ENCODE measurements around the gene SCAMP3. TPM values are rescaled to one million over a fixed set of nuclear protein-coding genes. Genes with fewer than 3 reads are reported as not detected.

Gene SCAMP3
- total and polyA plus RNA-seq, 2 experiments from 2014 or later = 50.5 to 52.5 TPM

DNA sequence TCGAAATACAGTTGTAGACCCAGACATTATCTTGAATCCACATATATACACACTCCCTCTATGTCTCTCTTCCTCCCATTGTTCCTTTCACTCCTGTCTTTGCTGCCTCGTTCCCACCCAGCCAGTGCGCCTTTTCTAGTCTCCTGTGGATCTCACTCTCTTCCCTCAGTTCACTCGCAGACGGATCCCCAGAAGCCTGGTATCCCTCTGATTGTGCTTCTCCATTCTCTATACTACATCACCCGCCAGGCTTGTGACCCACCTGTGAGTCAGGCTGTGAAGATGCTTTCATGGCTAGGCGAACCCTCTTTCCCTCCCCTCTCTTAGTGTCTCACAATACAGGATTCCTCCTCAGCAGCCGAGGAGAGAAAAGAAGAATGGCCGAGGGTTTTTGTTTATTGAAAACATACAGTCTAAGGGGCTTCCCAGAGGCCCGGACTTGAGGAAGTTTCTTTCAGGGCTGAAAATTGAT lies 16.6 kb upstream of the SCAMP3 start:
- Histone ChIP-seq H3K27me3 (ENCODE audit: insufficient read depth) (no peaks in the 10 kb centered on the region), H3K9me2 (ENCODE audit: insufficient read depth) (no peaks in the 10 kb centered on the region), H4K20me1 (replicated peaks; ENCODE audit: insufficient read depth) (no peaks in the 10 kb centered on the region), H3K4me3 (peak overlapping the region; percentile 89), H3K27ac (ENCODE audit: low read depth) (0 out of 2 replicates have a peak overlapping the region, but pooled peaks have one; percentile 17), H3K79me2 (replicated peaks; ENCODE audit: insufficient read depth) (no peaks in the 10 kb centered on the region), H2AFZ (no peak overlapping the region), H3K4me2 (peak overlapping the region; percentile 61), H3K4me1 (ENCODE audit: insufficient read depth) (peaks cover 27% of the 10 kb centered on the region), H3F3A (replicated peaks; ENCODE audit: low read depth) (peaks cover 17% of the 10 kb centered on the region), H3K36me3 (ENCODE audit: insufficient read depth) (no peaks in the 10 kb centered on the region)
- peak overlapping the region; percentile 73 for H3K4me3 Mint-ChIP-seq
- no peak for DNase-seq (ENCODE audit: low spot score)
- H3K27ac Mint-ChIP-seq = no peak overlapping the region; the same call in 1 of the 2 replicates
- H3K27me3 Mint-ChIP-seq (ENCODE audit: insufficient read depth, low read depth, poor library complexity) = peaks cover 15% of the 10 kb centered on the region
- H3K36me3 Mint-ChIP-seq (ENCODE audit: low read depth) = peaks cover 3% of the 10 kb centered on the region; the same call in 2 of the 3 replicates
- TF ChIP-seq, protein P1, sequence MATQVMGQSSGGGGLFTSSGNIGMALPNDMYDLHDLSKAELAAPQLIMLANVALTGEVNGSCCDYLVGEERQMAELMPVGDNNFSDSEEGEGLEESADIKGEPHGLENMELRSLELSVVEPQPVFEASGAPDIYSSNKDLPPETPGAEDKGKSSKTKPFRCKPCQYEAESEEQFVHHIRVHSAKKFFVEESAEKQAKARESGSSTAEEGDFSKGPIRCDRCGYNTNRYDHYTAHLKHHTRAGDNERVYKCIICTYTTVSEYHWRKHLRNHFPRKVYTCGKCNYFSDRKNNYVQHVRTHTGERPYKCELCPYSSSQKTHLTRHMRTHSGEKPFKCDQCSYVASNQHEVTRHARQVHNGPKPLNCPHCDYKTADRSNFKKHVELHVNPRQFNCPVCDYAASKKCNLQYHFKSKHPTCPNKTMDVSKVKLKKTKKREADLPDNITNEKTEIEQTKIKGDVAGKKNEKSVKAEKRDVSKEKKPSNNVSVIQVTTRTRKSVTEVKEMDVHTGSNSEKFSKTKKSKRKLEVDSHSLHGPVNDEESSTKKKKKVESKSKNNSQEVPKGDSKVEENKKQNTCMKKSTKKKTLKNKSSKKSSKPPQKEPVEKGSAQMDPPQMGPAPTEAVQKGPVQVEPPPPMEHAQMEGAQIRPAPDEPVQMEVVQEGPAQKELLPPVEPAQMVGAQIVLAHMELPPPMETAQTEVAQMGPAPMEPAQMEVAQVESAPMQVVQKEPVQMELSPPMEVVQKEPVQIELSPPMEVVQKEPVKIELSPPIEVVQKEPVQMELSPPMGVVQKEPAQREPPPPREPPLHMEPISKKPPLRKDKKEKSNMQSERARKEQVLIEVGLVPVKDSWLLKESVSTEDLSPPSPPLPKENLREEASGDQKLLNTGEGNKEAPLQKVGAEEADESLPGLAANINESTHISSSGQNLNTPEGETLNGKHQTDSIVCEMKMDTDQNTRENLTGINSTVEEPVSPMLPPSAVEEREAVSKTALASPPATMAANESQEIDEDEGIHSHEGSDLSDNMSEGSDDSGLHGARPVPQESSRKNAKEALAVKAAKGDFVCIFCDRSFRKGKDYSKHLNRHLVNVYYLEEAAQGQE (IDR thresholded peaks at IDR 0.05; ENCODE audit: unreplicated experiment) = no peak
- TF ChIP-seq NANOG (IDR thresholded peaks at IDR 0.05; ENCODE audit: borderline replicate concordance) = no peak
- no peak for TF ChIP-seq ZNF331 (CRISPR knock-in tag; IDR thresholded peaks at IDR 0.05; ENCODE audit: low read depth)
- no peak for TF ChIP-seq EZH2phosphoT487 (IDR thresholded peaks at IDR 0.05; ENCODE audit: unreplicated experiment)
- no peak for TF ChIP-seq STAT1 (IDR thresholded peaks at IDR 0.05; ENCODE audit: unreplicated experiment)
- TF ChIP-seq CREB1 (CRISPR knock-in tag; IDR thresholded peaks at IDR 0.05; ENCODE audit: low read depth) = no peak
- no peak for TF ChIP-seq ZNF114 (CRISPR knock-in tag; IDR thresholded peaks at IDR 0.05)
- TF ChIP-seq, protein P2, sequence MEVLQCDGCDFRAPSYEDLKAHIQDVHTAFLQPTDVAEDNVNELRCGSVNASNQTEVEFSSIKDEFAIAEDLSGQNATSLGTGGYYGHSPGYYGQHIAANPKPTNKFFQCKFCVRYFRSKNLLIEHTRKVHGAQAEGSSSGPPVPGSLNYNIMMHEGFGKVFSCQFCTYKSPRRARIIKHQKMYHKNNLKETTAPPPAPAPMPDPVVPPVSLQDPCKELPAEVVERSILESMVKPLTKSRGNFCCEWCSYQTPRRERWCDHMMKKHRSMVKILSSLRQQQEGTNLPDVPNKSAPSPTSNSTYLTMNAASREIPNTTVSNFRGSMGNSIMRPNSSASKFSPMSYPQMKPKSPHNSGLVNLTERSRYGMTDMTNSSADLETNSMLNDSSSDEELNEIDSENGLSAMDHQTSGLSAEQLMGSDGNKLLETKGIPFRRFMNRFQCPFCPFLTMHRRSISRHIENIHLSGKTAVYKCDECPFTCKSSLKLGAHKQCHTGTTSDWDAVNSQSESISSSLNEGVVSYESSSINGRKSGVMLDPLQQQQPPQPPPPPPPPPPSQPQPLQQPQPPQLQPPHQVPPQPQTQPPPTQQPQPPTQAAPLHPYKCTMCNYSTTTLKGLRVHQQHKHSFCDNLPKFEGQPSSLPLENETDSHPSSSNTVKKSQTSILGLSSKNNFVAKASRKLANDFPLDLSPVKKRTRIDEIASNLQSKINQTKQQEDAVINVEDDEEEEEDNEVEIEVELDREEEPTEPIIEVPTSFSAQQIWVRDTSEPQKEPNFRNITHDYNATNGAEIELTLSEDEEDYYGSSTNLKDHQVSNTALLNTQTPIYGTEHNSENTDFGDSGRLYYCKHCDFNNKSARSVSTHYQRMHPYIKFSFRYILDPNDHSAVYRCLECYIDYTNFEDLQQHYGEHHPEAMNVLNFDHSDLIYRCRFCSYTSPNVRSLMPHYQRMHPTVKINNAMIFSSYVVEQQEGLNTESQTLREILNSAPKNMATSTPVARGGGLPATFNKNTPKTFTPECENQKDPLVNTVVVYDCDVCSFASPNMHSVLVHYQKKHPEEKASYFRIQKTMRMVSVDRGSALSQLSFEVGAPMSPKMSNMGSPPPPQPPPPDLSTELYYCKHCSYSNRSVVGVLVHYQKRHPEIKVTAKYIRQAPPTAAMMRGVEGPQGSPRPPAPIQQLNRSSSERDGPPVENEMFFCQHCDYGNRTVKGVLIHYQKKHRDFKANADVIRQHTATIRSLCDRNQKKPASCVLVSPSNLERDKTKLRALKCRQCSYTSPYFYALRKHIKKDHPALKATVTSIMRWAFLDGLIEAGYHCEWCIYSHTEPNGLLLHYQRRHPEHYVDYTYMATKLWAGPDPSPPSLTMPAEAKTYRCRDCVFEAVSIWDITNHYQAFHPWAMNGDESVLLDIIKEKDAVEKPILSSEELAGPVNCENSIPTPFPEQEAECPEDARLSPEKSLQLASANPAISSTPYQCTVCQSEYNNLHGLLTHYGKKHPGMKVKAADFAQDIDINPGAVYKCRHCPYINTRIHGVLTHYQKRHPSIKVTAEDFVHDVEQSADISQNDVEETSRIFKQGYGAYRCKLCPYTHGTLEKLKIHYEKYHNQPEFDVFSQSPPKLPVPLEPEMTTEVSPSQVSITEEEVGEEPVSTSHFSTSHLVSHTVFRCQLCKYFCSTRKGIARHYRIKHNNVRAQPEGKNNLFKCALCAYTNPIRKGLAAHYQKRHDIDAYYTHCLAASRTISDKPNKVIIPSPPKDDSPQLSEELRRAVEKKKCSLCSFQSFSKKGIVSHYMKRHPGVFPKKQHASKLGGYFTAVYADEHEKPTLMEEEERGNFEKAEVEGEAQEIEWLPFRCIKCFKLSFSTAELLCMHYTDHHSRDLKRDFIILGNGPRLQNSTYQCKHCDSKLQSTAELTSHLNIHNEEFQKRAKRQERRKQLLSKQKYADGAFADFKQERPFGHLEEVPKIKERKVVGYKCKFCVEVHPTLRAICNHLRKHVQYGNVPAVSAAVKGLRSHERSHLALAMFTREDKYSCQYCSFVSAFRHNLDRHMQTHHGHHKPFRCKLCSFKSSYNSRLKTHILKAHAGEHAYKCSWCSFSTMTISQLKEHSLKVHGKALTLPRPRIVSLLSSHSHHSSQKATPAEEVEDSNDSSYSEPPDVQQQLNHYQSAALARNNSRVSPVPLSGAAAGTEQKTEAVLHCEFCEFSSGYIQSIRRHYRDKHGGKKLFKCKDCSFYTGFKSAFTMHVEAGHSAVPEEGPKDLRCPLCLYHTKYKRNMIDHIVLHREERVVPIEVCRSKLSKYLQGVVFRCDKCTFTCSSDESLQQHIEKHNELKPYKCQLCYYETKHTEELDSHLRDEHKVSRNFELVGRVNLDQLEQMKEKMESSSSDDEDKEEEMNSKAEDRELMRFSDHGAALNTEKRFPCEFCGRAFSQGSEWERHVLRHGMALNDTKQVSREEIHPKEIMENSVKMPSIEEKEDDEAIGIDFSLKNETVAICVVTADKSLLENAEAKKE (CRISPR knock-in tag; IDR thresholded peaks at IDR 0.05) = no peak
- TF ChIP-seq EZH2 (IDR thresholded peaks at IDR 0.05; ENCODE audit: low read depth, unreplicated experiment) = no peak
- TF ChIP-seq JUNB (IDR thresholded peaks at IDR 0.05; ENCODE audit: unreplicated experiment) = no peak
- TF ChIP-seq POLR2AphosphoS5 (IDR thresholded peaks at IDR 0.05; ENCODE audit: low read depth) = no peak
- TF ChIP-seq, protein P3, sequence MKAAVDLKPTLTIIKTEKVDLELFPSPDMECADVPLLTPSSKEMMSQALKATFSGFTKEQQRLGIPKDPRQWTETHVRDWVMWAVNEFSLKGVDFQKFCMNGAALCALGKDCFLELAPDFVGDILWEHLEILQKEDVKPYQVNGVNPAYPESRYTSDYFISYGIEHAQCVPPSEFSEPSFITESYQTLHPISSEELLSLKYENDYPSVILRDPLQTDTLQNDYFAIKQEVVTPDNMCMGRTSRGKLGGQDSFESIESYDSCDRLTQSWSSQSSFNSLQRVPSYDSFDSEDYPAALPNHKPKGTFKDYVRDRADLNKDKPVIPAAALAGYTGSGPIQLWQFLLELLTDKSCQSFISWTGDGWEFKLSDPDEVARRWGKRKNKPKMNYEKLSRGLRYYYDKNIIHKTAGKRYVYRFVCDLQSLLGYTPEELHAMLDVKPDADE (IDR thresholded peaks at IDR 0.05) = no peak
- TF ChIP-seq, protein P4, sequence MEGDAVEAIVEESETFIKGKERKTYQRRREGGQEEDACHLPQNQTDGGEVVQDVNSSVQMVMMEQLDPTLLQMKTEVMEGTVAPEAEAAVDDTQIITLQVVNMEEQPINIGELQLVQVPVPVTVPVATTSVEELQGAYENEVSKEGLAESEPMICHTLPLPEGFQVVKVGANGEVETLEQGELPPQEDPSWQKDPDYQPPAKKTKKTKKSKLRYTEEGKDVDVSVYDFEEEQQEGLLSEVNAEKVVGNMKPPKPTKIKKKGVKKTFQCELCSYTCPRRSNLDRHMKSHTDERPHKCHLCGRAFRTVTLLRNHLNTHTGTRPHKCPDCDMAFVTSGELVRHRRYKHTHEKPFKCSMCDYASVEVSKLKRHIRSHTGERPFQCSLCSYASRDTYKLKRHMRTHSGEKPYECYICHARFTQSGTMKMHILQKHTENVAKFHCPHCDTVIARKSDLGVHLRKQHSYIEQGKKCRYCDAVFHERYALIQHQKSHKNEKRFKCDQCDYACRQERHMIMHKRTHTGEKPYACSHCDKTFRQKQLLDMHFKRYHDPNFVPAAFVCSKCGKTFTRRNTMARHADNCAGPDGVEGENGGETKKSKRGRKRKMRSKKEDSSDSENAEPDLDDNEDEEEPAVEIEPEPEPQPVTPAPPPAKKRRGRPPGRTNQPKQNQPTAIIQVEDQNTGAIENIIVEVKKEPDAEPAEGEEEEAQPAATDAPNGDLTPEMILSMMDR (conservative IDR thresholded peaks at IDR 0.05; ENCODE audit: low read depth in 2 of 2) = no peak
- peaks cover 26% of the 10 kb centered on the region for H3K4me1 Mint-ChIP-seq
- H3K9me3 Mint-ChIP-seq = peaks cover 4% of the 10 kb centered on the region; the same call in 1 of the 3 replicates
- no peak for ATAC-seq
